HG03045 (cell line): ENCODE results near the gene CCDC74B.
"Not testable (repeated sequence)": the region's sequence is repeated elsewhere in the genome, so short reads cannot be mapped to it uniquely, and the experiment has no call there.

Experiments used
- ATAC-seq: cut with Tn5 transposase; IDR thresholded peaks from one replicate; pipeline ENCODE4 v1.9.1; 2021; ENCODE audit warnings: mild to moderate bottlenecking, moderate library complexity; ENCODE audit not compliant: unreplicated experiment

Gene CCDC74B

GRCh38 chr2:130102597-130103363 lies 42.1 kb downstream of the CCDC74B start:
- ATAC-seq, result not testable (repeated sequence)
